NOMO-1 treated with DMSO at 0.1 percent for 48 hours (cell line): ENCODE data around the gene METTL16.
"Not testable (repeated sequence)": the region's sequence is repeated elsewhere in the genome, so short reads cannot be mapped to it uniquely, and the experiment has no call there.

Experiments
- DNase-seq: peaks from one replicate; lab custom pipeline; 2025; ENCODE audit not compliant: unreplicated experiment; lab: John Stamatoyannopoulos, UW

The METTL16 gene

GRCh38 chr17:2503627-2504026, 8.1 kb downstream of the METTL16 start:
- DNase-seq = no peak

- DNase-seq = no peak
Observed at GRCh38 chr17:2502871-2503580, 8.7 kb downstream of the METTL16 start.

DNA sequence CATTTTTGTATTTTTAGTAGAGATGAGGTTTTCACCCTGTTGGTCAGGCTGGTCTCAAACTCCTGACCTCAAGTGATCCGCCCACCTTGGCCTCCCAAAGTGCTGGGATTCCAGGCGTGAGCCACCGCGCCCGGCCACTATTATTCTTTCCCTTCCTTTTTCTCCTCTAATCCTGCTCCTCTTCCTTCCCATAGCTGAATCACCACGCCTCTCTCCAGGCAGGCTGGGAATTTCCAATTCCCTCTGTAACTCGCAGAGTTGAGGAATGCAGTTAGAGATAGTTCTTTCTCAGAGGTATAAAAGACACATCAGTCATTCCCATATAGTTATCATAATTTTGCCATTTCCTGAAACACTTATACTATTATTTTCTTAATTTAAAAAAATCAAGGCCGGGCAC, 11.2 kb downstream of the METTL16 start:
- no peak for DNase-seq

DNA sequence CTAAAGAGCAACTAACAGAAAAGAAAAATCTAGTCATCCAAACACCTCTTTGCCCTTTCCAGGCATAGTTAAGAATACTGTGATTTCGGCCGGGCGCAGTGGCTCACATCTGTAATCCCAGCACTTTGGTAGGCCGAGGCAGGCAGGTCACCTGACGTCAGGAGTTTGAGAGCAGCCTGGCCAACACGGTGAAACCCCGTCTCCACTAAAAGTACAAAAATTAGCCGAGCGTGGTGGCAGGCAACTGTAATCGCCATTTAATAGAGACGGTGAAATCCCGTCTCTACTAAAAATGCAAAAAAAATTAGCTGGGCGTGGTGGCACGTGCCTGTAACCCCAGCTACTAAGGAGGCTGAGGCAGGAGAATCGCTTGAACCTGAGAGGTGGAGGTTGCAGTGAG, 22.4 kb downstream of the METTL16 start:
- DNase-seq = not testable (repeated sequence)

DNA sequence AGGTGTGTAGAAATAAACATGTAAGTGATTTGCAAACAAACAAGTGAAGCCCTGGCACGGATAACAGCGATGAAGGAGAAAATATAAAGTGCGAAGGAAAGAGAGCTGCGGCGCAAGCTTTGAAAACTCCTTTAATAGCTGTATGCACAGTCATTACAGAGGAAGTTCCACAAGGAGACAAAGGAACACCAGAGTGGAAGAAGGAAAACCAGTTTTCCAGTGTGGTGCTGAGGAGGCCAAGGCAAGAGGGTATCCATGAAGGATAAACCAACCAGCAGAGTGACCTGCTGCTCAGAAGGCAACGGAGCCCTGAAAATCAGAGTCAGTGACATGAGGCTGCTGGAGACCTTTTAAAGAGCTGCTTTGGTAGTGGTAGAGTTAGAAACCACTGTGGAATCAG, 24.4 kb downstream of the METTL16 start:
- no peak for DNase-seq

DNA sequence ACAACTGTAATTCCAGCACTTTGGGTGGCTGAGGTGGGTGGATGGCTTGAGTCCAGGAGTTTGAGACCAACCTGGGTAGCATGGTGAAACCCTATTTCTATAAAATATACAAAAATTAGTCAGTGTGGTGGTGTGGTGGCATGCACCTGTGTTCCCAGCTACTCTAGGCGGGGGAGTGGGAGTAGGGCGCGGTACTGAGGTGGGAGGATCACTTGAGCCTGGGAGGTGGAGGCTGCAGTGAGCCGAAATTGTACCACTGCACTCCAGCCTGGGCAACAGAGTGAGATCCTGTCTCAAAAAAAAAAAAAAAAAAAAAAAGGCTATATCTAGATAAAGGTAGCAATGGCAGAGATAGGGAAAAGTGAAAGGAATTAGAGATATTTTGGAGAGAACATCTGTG, 25.0 kb downstream of the METTL16 start:
- DNase-seq = not testable (repeated sequence)

DNA sequence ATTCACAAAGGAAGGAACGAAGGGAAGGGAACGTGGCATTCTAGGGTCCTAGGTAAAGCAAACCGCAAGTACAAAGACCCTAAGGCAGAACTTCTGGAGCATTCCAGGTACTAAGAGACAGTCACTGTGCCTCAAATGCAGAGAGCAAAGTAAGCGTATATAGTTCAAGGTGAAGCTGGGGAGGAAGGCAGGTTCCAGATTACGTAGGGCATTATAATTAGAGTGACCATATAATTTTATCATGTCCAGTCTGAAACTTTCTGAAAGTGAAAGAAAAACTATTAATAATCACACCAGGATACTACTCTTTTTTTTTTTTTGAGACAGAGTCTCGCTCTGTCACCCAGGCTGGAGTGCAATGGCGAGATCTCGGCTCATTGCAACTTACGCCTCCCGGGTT, 25.7 kb downstream of the METTL16 start:
- DNase-seq = no peak

DNA sequence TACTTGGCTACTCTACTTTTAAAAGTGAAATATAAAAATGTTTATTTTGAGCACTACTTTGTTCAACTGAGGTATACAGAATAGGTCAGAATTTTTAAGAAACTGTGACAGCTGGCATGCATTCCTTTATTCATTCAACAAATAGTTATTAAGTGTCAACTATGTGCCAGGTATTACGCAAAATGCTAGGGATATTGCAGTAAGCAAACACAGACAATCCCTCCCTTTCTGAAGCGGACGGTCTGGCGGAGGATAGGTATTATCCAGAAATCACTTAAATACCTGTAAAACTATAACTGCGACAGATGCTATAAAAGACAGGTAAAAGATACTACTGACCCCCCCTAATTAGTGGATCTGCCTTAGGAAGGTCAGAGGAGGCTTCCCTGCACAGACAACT, 26.1 kb downstream of the METTL16 start:
- no peak for DNase-seq

DNA sequence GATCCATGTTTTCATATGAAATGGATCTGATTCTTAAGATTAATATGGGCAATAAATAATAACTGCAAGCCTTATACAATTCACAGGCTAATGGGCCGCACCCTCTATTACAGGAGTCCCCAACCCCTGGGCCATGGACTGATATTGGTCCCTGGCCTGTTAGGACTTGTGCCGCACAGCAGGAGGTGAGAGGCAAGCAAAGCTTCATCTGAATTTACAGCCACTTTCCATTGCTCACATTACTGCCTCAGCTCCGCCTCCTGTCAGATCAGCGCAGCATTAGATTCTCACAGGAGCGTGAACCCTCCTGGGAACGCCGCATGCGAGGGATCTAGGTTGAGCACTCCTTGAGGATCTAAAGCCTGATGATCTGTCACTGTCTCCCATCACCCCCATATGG, 26.8 kb downstream of the METTL16 start:
- no peak for DNase-seq

GRCh38 chr17:2483084-2483483, 28.6 kb downstream of the METTL16 start:
- DNase-seq = no peak

- no peak for DNase-seq
Observed at GRCh38 chr17:2482218-2482617, 29.5 kb downstream of the METTL16 start.

DNA sequence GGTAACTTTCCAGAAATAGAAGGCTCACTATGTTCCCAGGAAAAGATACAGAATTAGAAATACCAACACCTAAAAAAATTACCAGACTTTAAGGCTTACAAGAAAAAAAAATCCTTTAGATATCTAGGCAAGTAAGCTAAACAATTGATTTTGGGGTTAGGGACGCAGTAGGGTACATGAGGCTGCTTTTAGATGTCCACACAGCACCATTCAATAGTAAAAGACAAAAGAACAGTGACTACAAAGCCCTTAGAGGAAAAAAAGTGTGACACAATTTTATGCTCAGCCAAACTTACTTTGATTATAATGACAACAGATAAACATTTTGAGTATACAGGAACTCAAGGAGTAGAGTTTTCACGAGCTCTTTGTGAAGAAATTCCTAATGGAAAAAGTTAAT, 29.9 kb downstream of the METTL16 start:
- DNase-seq = no peak

GRCh38 chr17:2478458-2478857, 33.2 kb downstream of the METTL16 start:
- DNase-seq = no peak

DNA sequence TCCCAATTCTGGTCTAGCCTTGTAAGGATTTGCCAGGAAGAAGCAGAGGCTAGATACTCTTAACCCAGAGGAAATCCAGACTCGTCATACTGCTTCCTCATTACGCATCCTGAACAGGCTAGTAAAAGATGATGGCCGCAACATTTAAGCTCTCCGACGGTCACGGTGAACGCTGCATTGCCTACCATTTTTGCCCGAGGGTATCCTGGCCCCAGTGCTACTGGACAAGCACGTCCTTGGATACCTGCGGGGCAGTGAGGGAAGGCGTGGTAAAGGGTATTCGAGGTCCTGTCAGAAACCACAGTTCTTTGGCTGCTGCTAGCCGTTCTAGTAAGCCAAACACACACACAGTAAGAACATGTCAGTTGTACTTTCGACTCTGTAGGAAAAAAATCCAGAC, 36.6 kb downstream of the METTL16 start:
- DNase-seq = no peak

DNA sequence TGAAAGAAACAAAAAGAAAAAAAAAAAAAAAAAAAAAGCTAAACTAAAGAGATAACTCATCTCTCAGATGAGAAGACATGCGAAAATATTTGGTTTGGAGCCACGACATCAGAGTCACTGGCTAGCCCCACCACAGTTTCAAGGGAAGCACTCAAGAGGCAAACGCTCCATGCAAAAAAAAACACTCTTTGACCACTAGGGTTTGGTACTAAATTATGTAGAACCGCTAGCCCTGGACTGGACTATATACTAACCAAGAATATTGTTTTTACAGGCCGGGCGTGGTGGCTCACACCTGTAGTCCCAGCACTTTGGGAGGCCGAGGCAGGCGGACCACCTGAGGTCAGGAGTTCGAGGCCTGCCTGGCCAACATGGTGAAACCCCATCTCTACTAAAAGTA, 37.3 kb downstream of the METTL16 start:
- DNase-seq = no peak

DNA sequence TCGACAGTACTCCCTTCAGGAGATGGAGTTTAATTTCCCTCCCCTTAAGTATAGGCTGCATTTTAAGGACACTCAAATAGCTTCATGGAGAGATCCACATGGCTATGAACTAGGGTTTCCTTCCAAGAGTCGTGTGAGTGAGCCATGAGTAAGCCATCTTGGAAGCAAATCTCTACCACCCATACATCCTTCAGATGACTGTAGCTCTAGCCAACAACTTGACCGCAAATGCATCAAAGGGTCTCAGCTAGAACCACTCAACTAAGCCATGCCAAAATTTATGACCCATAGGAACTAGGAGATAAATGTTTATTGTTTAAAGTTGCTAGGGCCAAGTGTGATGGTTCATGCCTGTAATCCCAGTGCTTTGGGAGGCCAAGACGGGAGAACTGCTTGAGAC, 43.4 kb downstream of the METTL16 start:
- DNase-seq = no peak

DNA sequence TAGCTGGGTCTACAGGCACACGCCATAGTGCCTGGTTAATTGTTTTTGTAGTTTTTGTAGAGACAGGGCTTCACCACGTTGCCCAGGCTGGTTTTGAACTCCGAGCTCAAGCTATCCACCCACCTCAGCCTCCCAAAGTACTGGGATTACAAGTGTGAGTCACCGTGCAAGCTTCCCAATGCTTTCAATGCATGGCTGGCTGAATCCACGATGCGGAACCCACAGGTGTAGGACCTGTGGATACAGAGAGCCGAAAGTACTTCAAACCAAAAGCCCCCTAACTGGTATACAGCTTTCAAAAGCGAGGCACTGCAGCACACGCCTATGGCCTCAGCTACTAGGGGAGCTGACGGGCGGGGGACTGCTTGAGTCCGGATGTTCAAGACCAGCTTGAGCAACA, 44.8 kb downstream of the METTL16 start:
- no peak for DNase-seq

GRCh38 chr17:2462481-2462880, 49.2 kb downstream of the METTL16 start:
- DNase-seq = no peak

DNA sequence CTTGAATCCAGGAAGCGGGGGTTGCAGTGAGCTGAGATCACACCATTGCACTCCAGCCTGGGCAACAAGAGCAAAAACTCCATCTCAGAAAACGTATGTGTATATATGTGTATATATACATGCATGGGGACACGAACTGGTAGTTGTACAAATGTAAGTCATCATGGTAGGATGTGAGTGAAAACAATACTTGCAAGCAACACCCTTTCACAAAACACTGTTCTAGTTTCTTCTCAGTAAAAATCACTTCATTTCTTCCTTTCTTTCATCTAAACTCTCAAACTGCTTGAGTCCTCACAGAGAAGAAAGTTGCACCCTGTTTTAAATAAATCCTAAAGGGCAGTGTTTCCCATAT, 51.8 kb downstream of the METTL16 start:
- DNase-seq = no peak

- DNase-seq = no peak
Observed at GRCh38 chr17:2457913-2458312, 53.8 kb downstream of the METTL16 start.

- DNase-seq = no peak
Observed at GRCh38 chr17:2456475-2456874, 55.2 kb downstream of the METTL16 start.

- DNase-seq = no peak
Observed at GRCh38 chr17:2455956-2456355, 55.7 kb downstream of the METTL16 start.

DNA sequence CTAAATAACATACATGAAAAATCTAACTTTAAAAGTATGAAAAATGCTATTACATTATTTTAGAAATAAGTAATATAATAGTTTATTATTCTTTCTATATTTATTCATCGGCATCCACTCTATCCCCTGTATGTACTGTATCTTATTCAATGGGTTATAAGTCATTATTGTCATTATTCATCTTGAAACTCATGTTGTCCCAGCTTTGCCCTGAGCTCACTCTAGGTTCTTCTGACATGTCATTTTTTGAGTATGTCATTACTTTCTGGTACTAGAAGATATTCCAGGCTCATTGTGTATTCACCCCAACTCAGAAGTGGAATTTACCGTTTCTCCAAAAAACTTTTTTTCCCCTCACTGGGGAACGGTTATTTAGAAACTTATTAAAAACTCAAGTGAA, 57.8 kb downstream of the METTL16 start:
- no peak for DNase-seq

- DNase-seq = no peak
Observed at GRCh38 chr17:2453325-2453724, 58.4 kb downstream of the METTL16 start.
